ENCODE measurements around the gene CACNB3.

Gene CACNB3

DNA sequence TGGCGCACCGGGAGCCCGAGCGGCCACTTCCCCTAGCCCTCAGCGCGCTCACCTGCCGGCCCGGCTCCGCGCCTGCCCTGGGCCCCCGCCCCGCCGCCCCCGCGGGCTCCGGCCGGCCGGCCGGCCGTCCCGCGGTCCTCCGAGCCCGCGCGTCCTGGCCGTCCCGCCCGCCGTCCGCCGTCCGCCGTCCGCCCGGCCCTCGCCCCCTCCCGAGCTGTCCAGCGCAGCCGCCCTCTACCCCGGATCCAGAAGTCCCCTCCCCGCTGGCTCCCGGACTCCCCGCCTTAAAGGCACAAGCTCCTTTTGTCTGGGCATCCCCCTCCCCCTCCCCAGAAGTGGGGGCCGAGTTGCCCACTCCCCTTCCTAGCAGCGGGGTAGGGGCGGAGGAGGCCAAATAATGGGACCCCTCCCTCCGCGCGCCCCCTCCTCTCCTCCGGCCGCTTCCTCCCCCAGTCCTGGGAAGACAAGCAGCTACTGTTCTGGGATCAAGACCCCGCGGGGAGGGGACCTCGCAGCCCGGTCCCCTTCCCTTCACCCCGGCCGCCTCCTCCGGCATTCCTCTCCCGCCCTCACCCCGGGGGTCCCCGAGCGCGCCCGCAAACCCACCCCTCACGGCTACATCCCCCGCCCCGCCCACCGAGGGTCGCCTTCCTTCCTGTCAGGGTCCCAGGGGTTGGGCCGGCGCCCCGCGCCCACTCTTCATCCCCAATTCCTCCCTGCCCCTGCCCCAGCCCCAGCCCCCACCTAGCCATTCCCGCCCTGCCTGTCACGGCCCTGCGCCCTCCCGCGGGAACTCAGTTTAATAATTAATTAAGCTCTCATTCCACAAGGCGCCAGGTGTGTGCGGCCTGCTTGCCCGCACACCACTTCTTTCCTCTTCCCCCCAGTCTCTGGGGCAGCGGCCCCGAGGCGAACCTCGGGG, 29.2 kb upstream of the CACNB3 start, which contains the start of gene ADCY6:
Gene ADCY6, minus strand, starts transcription at position 236 of the 922 bp plus-strand sequence. CDS start 5,655 bp downstream, outside the sequence.
- TF ChIP-seq, protein P1, sequence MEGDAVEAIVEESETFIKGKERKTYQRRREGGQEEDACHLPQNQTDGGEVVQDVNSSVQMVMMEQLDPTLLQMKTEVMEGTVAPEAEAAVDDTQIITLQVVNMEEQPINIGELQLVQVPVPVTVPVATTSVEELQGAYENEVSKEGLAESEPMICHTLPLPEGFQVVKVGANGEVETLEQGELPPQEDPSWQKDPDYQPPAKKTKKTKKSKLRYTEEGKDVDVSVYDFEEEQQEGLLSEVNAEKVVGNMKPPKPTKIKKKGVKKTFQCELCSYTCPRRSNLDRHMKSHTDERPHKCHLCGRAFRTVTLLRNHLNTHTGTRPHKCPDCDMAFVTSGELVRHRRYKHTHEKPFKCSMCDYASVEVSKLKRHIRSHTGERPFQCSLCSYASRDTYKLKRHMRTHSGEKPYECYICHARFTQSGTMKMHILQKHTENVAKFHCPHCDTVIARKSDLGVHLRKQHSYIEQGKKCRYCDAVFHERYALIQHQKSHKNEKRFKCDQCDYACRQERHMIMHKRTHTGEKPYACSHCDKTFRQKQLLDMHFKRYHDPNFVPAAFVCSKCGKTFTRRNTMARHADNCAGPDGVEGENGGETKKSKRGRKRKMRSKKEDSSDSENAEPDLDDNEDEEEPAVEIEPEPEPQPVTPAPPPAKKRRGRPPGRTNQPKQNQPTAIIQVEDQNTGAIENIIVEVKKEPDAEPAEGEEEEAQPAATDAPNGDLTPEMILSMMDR (IDR thresholded peaks at IDR 0.05; ENCODE audit: insufficient read depth, low read depth, low read length, missing control alignments), result no peak
- DNase-seq (ENCODE audit: low read depth), result peak; percentile 72
- peak within 1 kb of the TSS; percentile 67 for H3K4me3 ChIP-seq (ENCODE audit: low read length)

DNA sequence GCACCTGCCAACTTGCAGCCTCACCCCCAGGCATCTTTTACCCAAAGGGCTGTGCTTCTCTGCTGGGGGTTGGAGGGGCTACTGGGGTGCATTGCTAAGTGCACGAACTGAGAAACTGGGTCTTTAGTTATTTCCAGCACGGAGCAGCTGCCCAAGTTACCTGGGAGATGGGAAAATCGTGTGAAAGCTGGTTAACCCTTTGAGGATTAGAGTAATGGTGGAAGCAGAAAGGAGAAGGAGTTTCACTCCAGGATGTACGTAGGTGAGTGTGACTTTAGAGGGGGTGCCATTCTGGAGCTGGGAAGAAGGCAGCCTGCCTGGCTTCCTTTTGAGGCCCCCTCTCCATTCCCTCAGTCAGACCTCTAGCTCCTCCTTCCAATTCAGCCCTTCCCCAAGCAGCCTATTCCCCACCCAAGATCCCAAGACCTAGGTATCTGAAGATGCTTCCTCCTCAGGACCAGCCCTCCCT, 28.4 kb upstream of the CACNB3 start:
- no peak for DNase-seq (ENCODE audit: low read depth)
- H3K4me3 ChIP-seq (ENCODE audit: low read length), result peak overlapping the region; percentile 67
- TF ChIP-seq, protein P1 (IDR thresholded peaks at IDR 0.05; ENCODE audit: insufficient read depth, low read depth, low read length, missing control alignments), result no peak

DNA sequence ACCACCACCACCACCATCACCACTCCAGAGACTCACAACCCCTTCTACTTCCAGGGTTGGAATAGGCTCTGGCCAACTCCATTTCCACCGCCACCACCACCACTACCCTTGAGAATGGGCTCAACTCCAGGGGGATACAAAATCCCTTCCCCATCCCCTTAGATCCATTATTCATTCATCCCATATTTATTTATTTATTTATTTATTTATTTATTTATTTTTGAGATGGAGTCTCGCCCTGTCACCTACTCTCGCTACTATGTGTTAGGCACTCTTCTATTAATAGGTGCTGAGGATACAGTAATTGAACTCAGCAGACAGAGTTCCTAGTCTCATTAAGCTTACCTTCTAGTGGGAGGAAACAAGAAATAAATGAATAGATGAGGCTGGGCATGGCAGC, 24.6 kb upstream of the CACNB3 start:
- H3K4me3 ChIP-seq (ENCODE audit: low read length), result no peak overlapping the region
- TF ChIP-seq, protein P1 (IDR thresholded peaks at IDR 0.05; ENCODE audit: insufficient read depth, low read depth, low read length, missing control alignments), result no peak
- no peak for DNase-seq (ENCODE audit: low read depth)

DNA sequence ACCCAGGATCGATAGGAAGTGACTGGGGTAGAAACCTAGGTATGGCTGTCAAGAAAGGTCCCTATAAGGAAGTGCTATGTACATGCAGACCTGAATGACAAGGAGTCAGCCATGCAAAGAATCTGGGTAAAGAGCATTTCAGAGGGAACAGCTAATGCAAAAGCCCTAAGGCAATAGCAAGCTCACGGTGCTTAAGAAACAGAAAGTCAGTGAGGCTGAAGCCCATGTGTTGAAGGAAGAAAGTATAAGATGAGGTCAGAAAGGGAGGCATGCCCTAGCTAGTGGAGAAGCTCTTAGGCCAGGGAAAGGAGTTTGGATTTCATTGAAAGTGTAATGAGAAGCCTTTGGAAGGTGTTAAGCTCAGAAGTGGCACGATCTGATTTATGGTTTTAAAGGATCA, 23.4 kb upstream of the CACNB3 start:
- no peak overlapping the region for H3K4me3 ChIP-seq (ENCODE audit: low read length)
- DNase-seq (ENCODE audit: low read depth), result peak; percentile 97
- TF ChIP-seq, protein P1 (IDR thresholded peaks at IDR 0.05; ENCODE audit: insufficient read depth, low read depth, low read length, missing control alignments), result no peak

DNA sequence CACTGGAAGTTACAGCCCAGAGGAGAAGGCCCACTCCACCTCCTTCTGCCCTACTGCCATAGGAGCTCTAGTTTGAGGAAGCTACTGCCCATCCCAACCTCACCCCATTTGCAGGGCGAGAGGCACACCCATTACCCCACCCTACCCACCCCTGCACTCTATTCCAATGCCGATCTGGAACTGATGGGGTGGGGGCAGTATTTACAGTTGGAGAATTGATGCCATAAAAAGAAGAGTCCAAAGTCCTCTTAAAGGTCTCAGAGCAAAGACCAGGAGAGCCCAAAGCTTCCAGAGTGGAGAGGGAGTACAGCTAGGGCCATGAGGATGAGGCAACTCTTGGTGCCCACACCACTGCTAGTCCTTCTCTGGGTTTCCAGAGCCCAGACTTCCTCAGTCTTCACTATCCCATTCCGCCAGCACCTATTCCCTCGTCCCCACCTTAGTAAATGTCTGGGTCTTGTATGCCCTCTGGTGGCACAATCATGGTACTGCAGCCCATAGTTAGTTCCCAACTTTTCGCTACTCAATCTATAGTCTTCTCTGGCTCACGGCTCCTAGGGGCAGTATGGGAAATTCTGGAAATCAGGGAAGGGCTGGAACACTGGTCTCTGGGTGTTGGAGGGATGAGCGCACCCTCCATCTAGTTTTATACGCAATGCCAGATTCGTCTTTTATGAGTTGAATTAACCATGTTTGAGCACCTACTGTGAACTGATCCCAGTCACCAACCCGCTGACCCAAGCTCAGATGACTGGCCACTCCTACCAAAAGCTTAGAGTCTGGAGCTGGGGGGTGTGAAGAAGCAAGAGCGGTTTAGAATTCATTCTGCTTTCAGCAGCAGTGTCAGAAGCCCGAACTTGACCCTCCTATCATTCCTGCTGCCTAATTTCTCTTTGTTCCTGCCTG, 22.5 kb upstream of the CACNB3 start:
- H3K4me3 ChIP-seq (ENCODE audit: low read length), result no peak overlapping the region
- TF ChIP-seq, protein P1 (IDR thresholded peaks at IDR 0.05; ENCODE audit: insufficient read depth, low read depth, low read length, missing control alignments), result peak; percentile 96
- peak; percentile 82 for DNase-seq (ENCODE audit: low read depth)

DNA sequence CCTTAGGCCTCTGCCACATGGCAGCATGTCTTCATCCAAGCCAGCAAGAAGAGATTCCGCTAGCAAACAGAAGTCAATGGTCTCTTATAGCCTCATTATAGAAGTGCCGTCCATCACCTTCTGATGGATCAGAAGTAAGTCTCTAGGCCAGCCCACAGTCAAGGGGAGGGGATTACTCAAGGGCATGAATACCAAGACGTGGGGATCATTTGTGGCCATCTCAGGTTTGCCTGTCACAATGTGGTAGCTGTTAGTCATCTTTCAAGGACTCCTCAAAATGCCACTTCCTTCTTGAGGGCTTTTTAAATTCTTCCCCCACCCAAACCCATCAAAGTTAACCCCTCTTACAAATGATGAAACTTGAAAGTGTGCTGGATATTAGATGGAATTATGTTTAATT, 21.3 kb upstream of the CACNB3 start:
- no peak for DNase-seq (ENCODE audit: low read depth)
- TF ChIP-seq, protein P1 (IDR thresholded peaks at IDR 0.05; ENCODE audit: insufficient read depth, low read depth, low read length, missing control alignments), result no peak
- no peak overlapping the region for H3K4me3 ChIP-seq (ENCODE audit: low read length)

Measured in epithelial cell of esophagus (primary cell).